HCT116 (cell line): ENCODE data around the gene CHRNA7. TPM values are rescaled to one million over a fixed set of nuclear protein-coding genes. Genes with fewer than 3 reads are reported as not detected.

Experiments used
- ATAC-seq: fragments of 200-7000 bp; cut with Tn5 transposase; 2 replicates; pipeline ENCODE4 v1.9.1; 2020; ENCODE audit warnings: mild to moderate bottlenecking, moderate library complexity
- BruUV-seq: library from RNA; stranded (reverse); fragments of 400-500 nt; replicated peaks from 2 replicates; lab custom pipeline; 2021; lab: Mats Ljungman, UMichigan
- CTCF ChIA-PET: fragments of 300-600 bp; sonication (Branson Sonifier 250); formaldehyde crosslinking; loops from one replicate; lab custom pipeline; 2021; ENCODE audit warnings: antibody characterized with exemption; lab: Charles Lee
- POLR2A ChIA-PET: fragments of 300-600, 350-600 bp; sonication (Branson Sonifier 250); formaldehyde crosslinking; loops from one replicate; lab custom pipeline; 2021; ENCODE audit warnings: antibody characterized with exemption; lab: Charles Lee
- RAD21 ChIA-PET, 2 experiments: fragments of 300-600 bp; sonication (Branson Sonifier 250); formaldehyde crosslinking; loops; one replicate each; lab custom pipeline; 2023; ENCODE audit warnings: low total read pairs in 2 of 2; ENCODE audit not compliant: uncharacterized antibody in 2 of 2, unreplicated experiment in 2 of 2, low non-redundant PET in 1 of 2; lab: Charles Lee
- DNase-seq: peaks from one replicate; pipeline ENCODE4 v3.0.0-alpha.2; 2010; ENCODE audit warnings: low read depth, low spot score
- H2AFZ ChIP-seq: fragments of 200-600 bp; shearing (Covaris generic), sonication (generic); 2 replicates; pipeline ENCODE4 v1.6.1; 2017; ENCODE audit warnings: low read depth, mixed run types, mixed read lengths, antibody characterized with exemption, low read length; ENCODE audit not compliant: poor library complexity, severe bottlenecking
- H3K27ac ChIP-seq: 2 replicates; pipeline ENCODE4 v1.5.1; 2012; ENCODE audit warnings: low read depth, low read length
- H3K27me3 ChIP-seq: fragments of 200-600 bp; sonication (generic); 2 replicates; pipeline ENCODE4 v1.6.1; 2016; ENCODE audit warnings: mixed run types, low read length, mixed read lengths; ENCODE audit not compliant: insufficient read depth
- H3K36me3 ChIP-seq, 2 experiments: fragments of 200-500 bp in 1 of 2; fragments of 200-600 bp in 1 of 2; sonication (Bioruptor generic) in 1 of 2; sonication (generic) in 1 of 2; 2 replicates each; pipeline versions ENCODE4 v1.5.1 to v1.6.1; 2014 to 2016; ENCODE audit warnings: low read length in 2 of 2, inconsistent platforms in 1 of 2, mixed read lengths in 1 of 2, mixed run types in 1 of 2; ENCODE audit not compliant: insufficient read depth in 2 of 2, control insufficient read depth in 1 of 2
- H3K4me1 ChIP-seq, 2 experiments: fragments of 200-600 bp in 1 of 2; sonication (generic) in 1 of 2; 2 replicates each; pipeline versions ENCODE4 v1.5.1 to v1.6.1; 2012 to 2017; ENCODE audit warnings: low read length in 2 of 2, inconsistent platforms in 1 of 2, mild to moderate bottlenecking in 1 of 2, mixed read lengths in 1 of 2, mixed run types in 1 of 2, moderate library complexity in 1 of 2; ENCODE audit not compliant: insufficient read depth in 2 of 2, control insufficient read depth in 1 of 2
- H3K4me2 ChIP-seq: fragments of 200-600 bp; sonication (generic); 2 replicates; pipeline ENCODE4 v1.6.1; 2017; ENCODE audit warnings: mixed run types, low read length, mixed read lengths
- H3K4me3 ChIP-seq, 2 experiments: fragments of 200-600 bp in 1 of 2; sonication (generic) in 1 of 2; replicated peaks in 1 of 2; 2 replicates each; pipeline ENCODE4 v1.5.1; 2011 to 2016; ENCODE audit warnings: low read length in 2 of 2, control low read depth in 1 of 2, low read depth in 1 of 2, mild to moderate bottlenecking in 1 of 2, mixed read lengths in 1 of 2, mixed run types in 1 of 2
- H3K79me2 ChIP-seq: fragments of 200-600 bp; sonication (generic); 2 replicates; pipeline ENCODE4 v1.6.1; 2017; ENCODE audit warnings: mild to moderate bottlenecking, mixed run types, low read length, moderate library complexity, mixed read lengths; ENCODE audit not compliant: insufficient read depth
- H3K9ac ChIP-seq: fragments of 200-600 bp; sonication (generic); 2 replicates; pipeline ENCODE4 v1.6.1; 2016; ENCODE audit warnings: low read length, mixed read lengths
- H3K9me2 ChIP-seq: fragments of 200-600 bp; sonication (generic), shearing (Covaris generic); 2 replicates; pipeline ENCODE4 v1.6.1; 2017; ENCODE audit warnings: mixed run types, mild to moderate bottlenecking, moderate library complexity; ENCODE audit not compliant: insufficient read depth
- H3K9me3 ChIP-seq, 2 experiments: fragments of 200-500 bp in 1 of 2; fragments of 200-600 bp in 1 of 2; sonication (Bioruptor generic) in 1 of 2; sonication (generic) in 1 of 2; 2 replicates each; pipeline ENCODE4 v1.6.1; 2014 to 2017; ENCODE audit warnings: low read length in 2 of 2, mixed read lengths in 2 of 2, inconsistent platforms in 1 of 2, low read depth in 1 of 2, mild to moderate bottlenecking in 1 of 2, mixed run types in 1 of 2, moderate library complexity in 1 of 2; ENCODE audit not compliant: control insufficient read depth in 1 of 2, insufficient read depth in 1 of 2
- H4K20me1 ChIP-seq: fragments of 200-600 bp; sonication (generic), shearing (Covaris generic); 2 replicates; pipeline ENCODE4 v1.6.1; 2017; ENCODE audit warnings: mixed run types, mild to moderate bottlenecking, moderate library complexity; ENCODE audit not compliant: insufficient read depth
- FOSL1 ChIP-seq: IDR thresholded peaks from 2 replicates; pipeline ENCODE4 v1.6.1; 2012; ENCODE audit warnings: low read depth
- MAX ChIP-seq: IDR thresholded peaks from 2 replicates; pipeline ENCODE4 v1.6.1; 2012
- YY1 ChIP-seq: IDR thresholded peaks from 2 replicates; pipeline ENCODE4 v1.6.1; 2011; ENCODE audit warnings: low read length, low read depth, moderate library complexity, mild to moderate bottlenecking; ENCODE audit not compliant: insufficient replicate concordance; ENCODE audit errors: extremely low read depth
- ZBTB33 ChIP-seq: IDR thresholded peaks from 2 replicates; pipeline ENCODE4 v1.6.1; 2011; ENCODE audit warnings: mild to moderate bottlenecking, low read length, moderate library complexity; ENCODE audit not compliant: insufficient replicate concordance; ENCODE audit errors: extremely low read depth
- ZNF274 ChIP-seq: fragments of 200-500 bp; sonication (Bioruptor generic); IDR thresholded peaks from 2 replicates; pipeline ENCODE4 v1.6.1; 2014; ENCODE audit warnings: mild to moderate bottlenecking, low read depth, low read length, inconsistent platforms
- intact Hi-C: fragments of 100-400 bp; cut with micrococcal nuclease; formaldehyde crosslinking; loops from 2 replicates; pipeline ENCODE4 v1.10.0; 2022
- total RNA-seq: library from RNA; stranded (reverse); gene quantifications from one replicate; pipeline ENCODE4 v1.2.1, GENCODE V29; 2021; ENCODE audit not compliant: unreplicated experiment

The CHRNA7 gene
- total RNA-seq, 1 experiment from 2014 or later = 6.8 TPM

GRCh38 chr15:32106401-32107381 is 76.4 kb downstream of the CHRNA7 start (continued):
- TF ChIP-seq FOSL1 = no peak

- no peak overlapping the region for H3K4me2 ChIP-seq
- no TSS peak for BruUV-seq
- no peak for DNase-seq
- no peaks in the 10 kb centered on the region for H3K9me3 ChIP-seq
- H3K4me3 ChIP-seq = no peak overlapping the region
- no peak for ATAC-seq
- no peaks in the 10 kb centered on the region for H3K27me3 ChIP-seq
- H3K79me2 ChIP-seq = no peaks in the 10 kb centered on the region
- H2AFZ ChIP-seq = no peak overlapping the region
- TF ChIP-seq YY1 (no peak), MAX (no peak), FOSL1 (no peak), ZBTB33 (no peak), ZNF274 (no peak)
- H3K9ac ChIP-seq = no peak overlapping the region
- H3K36me3 ChIP-seq = no peaks in the 10 kb centered on the region
- ChIA-PET CTCF (no interaction called here), RAD21 (no interaction called here), POLR2A (no interaction called here)
- intact Hi-C loops = no loop called here
- no peaks in the 10 kb centered on the region for H4K20me1 ChIP-seq
- no peaks in the 10 kb centered on the region for H3K4me1 ChIP-seq
- no peak overlapping the region for H3K27ac ChIP-seq
- no peaks in the 10 kb centered on the region for H3K9me2 ChIP-seq
Measured at GRCh38 chr15:32107477-32108080, 77.3 kb downstream of the CHRNA7 start.
